Fibroblast of lung (primary cell): Measurements from ENCODE around the gene PEX6. TPM values are rescaled to one million over a fixed set of nuclear protein-coding genes. Genes with fewer than 3 reads are reported as not detected.
"Not testable (repeated sequence)": the region's sequence is repeated elsewhere in the genome, so short reads cannot be mapped to it uniquely, and the experiment has no call there.

ENCODE experiments used
- DNase-seq, 2 donors: peaks; one replicate each; pipeline versions ENCODE4 v3.0.0 to v3.0.0-alpha.2; 2010; ENCODE audit warnings: low read depth in 2 of 2
- H2AFZ ChIP-seq: 2 replicates; pipeline ENCODE4 v1.5.1; 2012; ENCODE audit warnings: low read length, control low read depth, inconsistent platforms
- H3K27ac ChIP-seq: 2 replicates; pipeline ENCODE4 v1.5.1; 2011; ENCODE audit warnings: low read length, control low read depth; ENCODE audit not compliant: insufficient read depth
- H3K27me3 ChIP-seq: 2 replicates; pipeline ENCODE4 v1.5.1; 2011; ENCODE audit warnings: mild to moderate bottlenecking, low read length; ENCODE audit not compliant: control insufficient read depth, insufficient read depth
- H3K36me3 ChIP-seq: 2 replicates; pipeline ENCODE4 v1.5.1; 2011; ENCODE audit warnings: low read length; ENCODE audit not compliant: control insufficient read depth, insufficient read depth
- H3K4me1 ChIP-seq: 2 replicates; pipeline ENCODE4 v1.5.1; 2011; ENCODE audit warnings: low read length; ENCODE audit not compliant: control insufficient read depth, insufficient read depth; ENCODE audit errors: extremely low read depth
- H3K4me2 ChIP-seq: 2 replicates; pipeline ENCODE4 v1.5.1; 2011; ENCODE audit warnings: low read length, control low read depth; ENCODE audit not compliant: insufficient read depth; ENCODE audit errors: extremely low read depth
- H3K4me3 ChIP-seq, 4 experiments: fragments of 200-600 bp in 1 of 4; sonication (generic) in 1 of 4; replicated peaks in 1 of 4; 2 replicates each; pipeline ENCODE4 v1.5.1; 2011 to 2016; ENCODE audit warnings: low read length in 4 of 4, low read depth in 3 of 4, mild to moderate bottlenecking in 3 of 4, control low read depth in 2 of 4, inconsistent platforms in 1 of 4, mixed read lengths in 1 of 4; ENCODE audit not compliant: insufficient read depth in 1 of 4; ENCODE audit errors: control extremely low read depth in 1 of 4
- H3K79me2 ChIP-seq: 2 replicates; pipeline ENCODE4 v1.5.1; 2012; ENCODE audit warnings: mild to moderate bottlenecking, low read length, inconsistent platforms; ENCODE audit not compliant: control insufficient read depth, insufficient read depth
- H3K9ac ChIP-seq: 2 replicates; pipeline ENCODE4 v1.5.1; 2011; ENCODE audit warnings: mild to moderate bottlenecking, low read length, control low read depth; ENCODE audit not compliant: insufficient read depth
- H3K9me3 ChIP-seq: 2 replicates; pipeline ENCODE4 v1.5.1; 2012; ENCODE audit warnings: low read depth, low read length; ENCODE audit not compliant: control insufficient read depth, insufficient read depth
- H4K20me1 ChIP-seq: 2 replicates; pipeline ENCODE4 v1.5.1; 2011; ENCODE audit warnings: low read length; ENCODE audit not compliant: control insufficient read depth, insufficient read depth; ENCODE audit errors: extremely low read depth
- EZH2 ChIP-seq: IDR thresholded peaks from 2 replicates; pipeline ENCODE4 v1.5.1; 2012; ENCODE audit warnings: low read length, control low read depth, mild to moderate bottlenecking; ENCODE audit errors: missing control alignments
- polyA plus RNA-seq, 2 donors: library from polyadenylated mRNA; depleted of rRNA in 1 of 2; stranded (reverse) in 1 of 2; unstranded in 1 of 2; fragments of >200 nt; gene quantifications; 2 replicates each; pipeline ENCODE4 v1.2.1, GENCODE V29; 2011 to 2012; ENCODE audit warnings: missing spikeins in 1 of 2
- total RNA-seq: library from RNA; depleted of rRNA; stranded (reverse); fragments of >200 nt; gene quantifications from 2 replicates; pipeline ENCODE4 v1.2.1, GENCODE V29; 2014
- TF ChIP-seq, protein P1 (sequence below), 2 donors: IDR thresholded peaks in 1 of 2; conservative IDR thresholded peaks in 1 of 2; 1 replicate in 1 of 2; 2 replicates in 1 of 2; pipeline ENCODE4 v1.5.1; 2011 to 2012; ENCODE audit warnings: low read length in 2 of 2, control low read depth in 1 of 2, inconsistent platforms in 1 of 2, low read depth in 1 of 2, mild to moderate bottlenecking in 1 of 2

Gene PEX6
- total and polyA plus RNA-seq, 2 donors (not counting 1 experiment from before 2014, with no cell fraction given): 5.3 to 49.2 TPM

DNA sequence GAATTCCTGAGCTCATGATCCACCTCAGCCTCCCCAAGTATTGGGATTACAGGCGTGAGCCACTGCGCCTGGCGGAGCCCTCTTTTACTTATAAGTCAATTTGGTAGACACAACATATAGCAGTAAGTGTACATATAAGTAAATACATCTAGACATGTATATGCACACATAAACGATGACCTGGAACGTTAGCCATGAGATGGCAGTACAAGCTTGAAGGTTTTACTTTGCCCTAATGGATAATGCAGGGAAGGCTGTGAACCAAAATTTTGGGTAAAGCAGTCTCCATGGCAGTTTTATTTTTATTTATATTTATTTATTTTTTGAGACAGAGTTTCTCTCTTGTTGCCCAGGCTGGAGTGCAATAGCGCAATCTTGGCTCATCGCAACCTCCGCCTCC, 20.9 kb downstream of the PEX6 start:
- Histone ChIP-seq H3K27ac (no peak overlapping the region), H3K4me3 (no peak overlapping the region), H3K9ac (no peak overlapping the region), H3K4me2 (no peak overlapping the region), H2AFZ (no peak overlapping the region), H3K4me1 (peaks cover 6% of the 10 kb centered on the region), H3K9me3 (no peaks in the 10 kb centered on the region), H3K27me3 (no peaks in the 10 kb centered on the region), H3K79me2 (no peaks in the 10 kb centered on the region), H4K20me1 (no peaks in the 10 kb centered on the region), H3K36me3 (no peaks in the 10 kb centered on the region)
- no peak for TF ChIP-seq EZH2
- TF ChIP-seq, protein P1, sequence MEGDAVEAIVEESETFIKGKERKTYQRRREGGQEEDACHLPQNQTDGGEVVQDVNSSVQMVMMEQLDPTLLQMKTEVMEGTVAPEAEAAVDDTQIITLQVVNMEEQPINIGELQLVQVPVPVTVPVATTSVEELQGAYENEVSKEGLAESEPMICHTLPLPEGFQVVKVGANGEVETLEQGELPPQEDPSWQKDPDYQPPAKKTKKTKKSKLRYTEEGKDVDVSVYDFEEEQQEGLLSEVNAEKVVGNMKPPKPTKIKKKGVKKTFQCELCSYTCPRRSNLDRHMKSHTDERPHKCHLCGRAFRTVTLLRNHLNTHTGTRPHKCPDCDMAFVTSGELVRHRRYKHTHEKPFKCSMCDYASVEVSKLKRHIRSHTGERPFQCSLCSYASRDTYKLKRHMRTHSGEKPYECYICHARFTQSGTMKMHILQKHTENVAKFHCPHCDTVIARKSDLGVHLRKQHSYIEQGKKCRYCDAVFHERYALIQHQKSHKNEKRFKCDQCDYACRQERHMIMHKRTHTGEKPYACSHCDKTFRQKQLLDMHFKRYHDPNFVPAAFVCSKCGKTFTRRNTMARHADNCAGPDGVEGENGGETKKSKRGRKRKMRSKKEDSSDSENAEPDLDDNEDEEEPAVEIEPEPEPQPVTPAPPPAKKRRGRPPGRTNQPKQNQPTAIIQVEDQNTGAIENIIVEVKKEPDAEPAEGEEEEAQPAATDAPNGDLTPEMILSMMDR (conservative IDR thresholded peaks at IDR 0.05 in 1 of 2, IDR thresholded peaks at IDR 0.05 in 1 of 2; ENCODE audit: low read depth in 1 of 2, low read length in 2 of 2): no peak
- peak in 1 of 2 donors; percentile 18 for DNase-seq

DNA sequence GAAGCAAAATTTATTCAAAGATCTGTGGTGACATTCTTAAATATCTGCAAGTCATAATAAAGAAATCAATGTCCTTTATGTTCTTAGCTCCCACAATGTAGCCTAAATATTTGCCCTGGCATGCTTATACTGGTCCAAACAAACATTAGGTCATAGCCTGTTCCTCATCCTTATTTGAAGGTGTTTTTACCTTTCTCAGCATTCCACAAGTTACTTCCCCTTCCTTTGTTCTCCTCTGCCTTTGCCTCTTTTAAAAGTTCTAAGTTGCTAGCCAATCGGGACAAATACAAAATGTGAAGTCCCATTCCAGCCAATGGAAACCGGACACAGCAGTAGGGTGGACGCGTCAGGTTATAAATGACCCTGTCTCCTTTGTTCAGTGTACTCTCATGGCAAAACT, 24.6 kb downstream of the PEX6 start:
- H3K27ac ChIP-seq, H3K27me3 ChIP-seq, H3K4me1 ChIP-seq, DNase-seq, H3K9ac ChIP-seq, H3K9me3 ChIP-seq, H3K4me3 ChIP-seq, H3K36me3 ChIP-seq, H3K4me2 ChIP-seq, H4K20me1 ChIP-seq, H3K79me2 ChIP-seq, H2AFZ ChIP-seq: not testable (repeated sequence)

DNA sequence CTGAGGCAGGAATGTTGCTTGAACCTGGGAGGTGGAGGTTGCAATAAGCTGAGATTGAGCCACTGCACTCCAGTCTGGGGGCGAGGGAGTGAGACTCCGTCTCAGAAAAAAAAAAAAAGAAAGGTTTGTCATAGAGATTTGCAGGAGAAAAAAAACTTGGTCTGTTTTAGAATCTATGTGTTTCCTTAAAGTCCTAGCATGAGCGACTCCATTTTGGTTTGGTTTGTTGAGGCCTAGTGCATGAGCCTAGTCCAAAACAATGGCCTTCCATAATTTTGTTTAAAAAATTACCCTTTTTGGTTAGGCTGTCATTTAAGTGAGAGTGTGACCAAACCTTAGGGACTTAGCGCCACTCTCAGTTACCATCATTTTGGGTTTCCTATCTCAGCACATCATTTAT, 26.6 kb downstream of the PEX6 start:
- Histone ChIP-seq H3K79me2 (no peaks in the 10 kb centered on the region), H3K4me1 (no peaks in the 10 kb centered on the region), H3K36me3 (no peaks in the 10 kb centered on the region), H3K4me3 (no peak overlapping the region), H3K27me3 (no peaks in the 10 kb centered on the region), H3K9ac (no peak overlapping the region), H2AFZ (no peak overlapping the region), H3K27ac (no peak overlapping the region), H3K9me3 (no peaks in the 10 kb centered on the region), H3K4me2 (no peak overlapping the region), H4K20me1 (no peaks in the 10 kb centered on the region)
- TF ChIP-seq EZH2: no peak
- TF ChIP-seq, protein P1 (conservative IDR thresholded peaks at IDR 0.05 in 1 of 2, IDR thresholded peaks at IDR 0.05 in 1 of 2; ENCODE audit: low read depth in 1 of 2, low read length in 2 of 2): no peak
- no peak for DNase-seq
